HCT116 (cell line): ENCODE measurements around the gene EIF4ENIF1. TPM values are rescaled to one million over a fixed set of nuclear protein-coding genes. Genes with fewer than 3 reads are reported as not detected.

ENCODE experiments used
- ATAC-seq: fragments of 200-7000 bp; cut with Tn5 transposase; 2 replicates; pipeline ENCODE4 v1.9.1; 2020; ENCODE audit warnings: mild to moderate bottlenecking, moderate library complexity
- BruUV-seq: library from RNA; stranded (reverse); fragments of 400-500 nt; replicated peaks from 2 replicates; lab custom pipeline; 2021; lab: Mats Ljungman, UMichigan
- CTCF ChIA-PET: fragments of 300-600 bp; sonication (Branson Sonifier 250); formaldehyde crosslinking; loops from one replicate; lab custom pipeline; 2021; ENCODE audit warnings: antibody characterized with exemption; lab: Charles Lee
- POLR2A ChIA-PET: fragments of 300-600, 350-600 bp; sonication (Branson Sonifier 250); formaldehyde crosslinking; loops from one replicate; lab custom pipeline; 2021; ENCODE audit warnings: antibody characterized with exemption; lab: Charles Lee
- RAD21 ChIA-PET, 2 experiments: fragments of 300-600 bp; sonication (Branson Sonifier 250); formaldehyde crosslinking; loops; one replicate each; lab custom pipeline; 2023; ENCODE audit warnings: low total read pairs in 2 of 2; ENCODE audit not compliant: uncharacterized antibody in 2 of 2, unreplicated experiment in 2 of 2, low non-redundant PET in 1 of 2; lab: Charles Lee
- DNase-seq: peaks from one replicate; pipeline ENCODE4 v3.0.0-alpha.2; 2010; ENCODE audit warnings: low read depth, low spot score
- H2AFZ ChIP-seq: fragments of 200-600 bp; shearing (Covaris generic), sonication (generic); 2 replicates; pipeline ENCODE4 v1.6.1; 2017; ENCODE audit warnings: low read depth, mixed run types, mixed read lengths, antibody characterized with exemption, low read length; ENCODE audit not compliant: poor library complexity, severe bottlenecking
- H3K27ac ChIP-seq: 2 replicates; pipeline ENCODE4 v1.5.1; 2012; ENCODE audit warnings: low read depth, low read length
- H3K27me3 ChIP-seq: fragments of 200-600 bp; sonication (generic); 2 replicates; pipeline ENCODE4 v1.6.1; 2016; ENCODE audit warnings: mixed run types, low read length, mixed read lengths; ENCODE audit not compliant: insufficient read depth
- H3K36me3 ChIP-seq, 2 experiments: fragments of 200-500 bp in 1 of 2; fragments of 200-600 bp in 1 of 2; sonication (Bioruptor generic) in 1 of 2; sonication (generic) in 1 of 2; 2 replicates each; pipeline versions ENCODE4 v1.5.1 to v1.6.1; 2014 to 2016; ENCODE audit warnings: low read length in 2 of 2, inconsistent platforms in 1 of 2, mixed read lengths in 1 of 2, mixed run types in 1 of 2; ENCODE audit not compliant: insufficient read depth in 2 of 2, control insufficient read depth in 1 of 2
- H3K4me1 ChIP-seq, 2 experiments: fragments of 200-600 bp in 1 of 2; sonication (generic) in 1 of 2; 2 replicates each; pipeline versions ENCODE4 v1.5.1 to v1.6.1; 2012 to 2017; ENCODE audit warnings: low read length in 2 of 2, inconsistent platforms in 1 of 2, mild to moderate bottlenecking in 1 of 2, mixed read lengths in 1 of 2, mixed run types in 1 of 2, moderate library complexity in 1 of 2; ENCODE audit not compliant: insufficient read depth in 2 of 2, control insufficient read depth in 1 of 2
- H3K4me2 ChIP-seq: fragments of 200-600 bp; sonication (generic); 2 replicates; pipeline ENCODE4 v1.6.1; 2017; ENCODE audit warnings: mixed run types, low read length, mixed read lengths
- H3K4me3 ChIP-seq, 2 experiments: fragments of 200-600 bp in 1 of 2; sonication (generic) in 1 of 2; replicated peaks in 1 of 2; 2 replicates each; pipeline ENCODE4 v1.5.1; 2011 to 2016; ENCODE audit warnings: low read length in 2 of 2, control low read depth in 1 of 2, low read depth in 1 of 2, mild to moderate bottlenecking in 1 of 2, mixed read lengths in 1 of 2, mixed run types in 1 of 2
- H3K79me2 ChIP-seq: fragments of 200-600 bp; sonication (generic); 2 replicates; pipeline ENCODE4 v1.6.1; 2017; ENCODE audit warnings: mild to moderate bottlenecking, mixed run types, low read length, moderate library complexity, mixed read lengths; ENCODE audit not compliant: insufficient read depth
- H3K9ac ChIP-seq: fragments of 200-600 bp; sonication (generic); 2 replicates; pipeline ENCODE4 v1.6.1; 2016; ENCODE audit warnings: low read length, mixed read lengths
- H3K9me2 ChIP-seq: fragments of 200-600 bp; sonication (generic), shearing (Covaris generic); 2 replicates; pipeline ENCODE4 v1.6.1; 2017; ENCODE audit warnings: mixed run types, mild to moderate bottlenecking, moderate library complexity; ENCODE audit not compliant: insufficient read depth
- H3K9me3 ChIP-seq, 2 experiments: fragments of 200-500 bp in 1 of 2; fragments of 200-600 bp in 1 of 2; sonication (Bioruptor generic) in 1 of 2; sonication (generic) in 1 of 2; 2 replicates each; pipeline ENCODE4 v1.6.1; 2014 to 2017; ENCODE audit warnings: low read length in 2 of 2, mixed read lengths in 2 of 2, inconsistent platforms in 1 of 2, low read depth in 1 of 2, mild to moderate bottlenecking in 1 of 2, mixed run types in 1 of 2, moderate library complexity in 1 of 2; ENCODE audit not compliant: control insufficient read depth in 1 of 2, insufficient read depth in 1 of 2
- H4K20me1 ChIP-seq: fragments of 200-600 bp; sonication (generic), shearing (Covaris generic); 2 replicates; pipeline ENCODE4 v1.6.1; 2017; ENCODE audit warnings: mixed run types, mild to moderate bottlenecking, moderate library complexity; ENCODE audit not compliant: insufficient read depth
- ATF3 ChIP-seq: IDR thresholded peaks from 2 replicates; pipeline ENCODE4 v1.6.1; 2012
- CBX3 ChIP-seq: IDR thresholded peaks from 2 replicates; pipeline ENCODE4 v1.6.1; 2012; ENCODE audit warnings: low read depth
- CEBPB ChIP-seq: IDR thresholded peaks from 2 replicates; pipeline ENCODE4 v1.6.1; 2012; ENCODE audit warnings: low read depth
- CTCF ChIP-seq, 3 experiments: fragments of 200-600 bp in 1 of 3; sonication (generic) in 1 of 3; IDR thresholded peaks in 2 of 3; conservative IDR thresholded peaks in 1 of 3; 2 replicates each; pipeline ENCODE4 v1.5.1; 2012 to 2017; ENCODE audit warnings: low read depth in 2 of 3, low read length in 2 of 3, antibody characterized with exemption in 1 of 3, borderline replicate concordance in 1 of 3, control low read depth in 1 of 3, mild to moderate bottlenecking in 1 of 3, mixed read lengths in 1 of 3, mixed run types in 1 of 3, moderate library complexity in 1 of 3; ENCODE audit not compliant: insufficient read depth in 1 of 3
- EGR1 ChIP-seq: IDR thresholded peaks from 2 replicates; pipeline ENCODE4 v1.6.1; 2012; ENCODE audit warnings: low read depth
- ELF1 ChIP-seq: IDR thresholded peaks from 2 replicates; pipeline ENCODE4 v1.6.1; 2012; ENCODE audit warnings: low read depth, borderline replicate concordance
- EZH2phosphoT487 ChIP-seq: fragments of 200-600 bp; IDR thresholded peaks from 2 replicates; pipeline ENCODE4 v1.6.1; 2018; ENCODE audit warnings: antibody characterized with exemption, borderline replicate concordance
- JUND ChIP-seq: IDR thresholded peaks from 2 replicates; pipeline ENCODE4 v1.6.1; 2012
- MAX ChIP-seq: IDR thresholded peaks from 2 replicates; pipeline ENCODE4 v1.6.1; 2012
- POLR2A ChIP-seq: IDR thresholded peaks from 2 replicates; pipeline ENCODE4 v1.7.0; 2011; ENCODE audit warnings: borderline replicate concordance; ENCODE audit not compliant: insufficient read depth, insufficient read length; ENCODE audit errors: extremely low read depth
- POLR2AphosphoS5 ChIP-seq: IDR thresholded peaks from 2 replicates; pipeline ENCODE4 v1.6.1; 2011; ENCODE audit warnings: mild to moderate bottlenecking, low read depth, low read length, moderate library complexity
- RAD21 ChIP-seq: IDR thresholded peaks from 2 replicates; pipeline ENCODE4 v1.6.1; 2012; ENCODE audit warnings: low read depth, mild to moderate bottlenecking
- SIN3A ChIP-seq: IDR thresholded peaks from 2 replicates; pipeline ENCODE4 v1.6.1; 2012; ENCODE audit warnings: low read depth
- SP1 ChIP-seq: IDR thresholded peaks from 2 replicates; pipeline ENCODE4 v1.6.1; 2012; ENCODE audit warnings: low read depth
- SRF ChIP-seq: IDR thresholded peaks from 2 replicates; pipeline ENCODE4 v1.6.1; 2012; ENCODE audit warnings: low read depth
- TCF7L2 ChIP-seq: IDR thresholded peaks from 2 replicates; pipeline ENCODE4 v1.7.0; 2011; ENCODE audit warnings: borderline replicate concordance, inconsistent platforms; ENCODE audit not compliant: insufficient read depth, insufficient read length; ENCODE audit errors: extremely low read depth
- YY1 ChIP-seq: IDR thresholded peaks from 2 replicates; pipeline ENCODE4 v1.6.1; 2011; ENCODE audit warnings: low read length, low read depth, moderate library complexity, mild to moderate bottlenecking; ENCODE audit not compliant: insufficient replicate concordance; ENCODE audit errors: extremely low read depth
- ZBTB33 ChIP-seq: IDR thresholded peaks from 2 replicates; pipeline ENCODE4 v1.6.1; 2011; ENCODE audit warnings: mild to moderate bottlenecking, low read length, moderate library complexity; ENCODE audit not compliant: insufficient replicate concordance; ENCODE audit errors: extremely low read depth
- ZFX ChIP-seq: fragments of 450-650 bp; IDR thresholded peaks from 2 replicates; pipeline ENCODE4 v1.6.1; 2017
- ZNF274 ChIP-seq: fragments of 200-500 bp; sonication (Bioruptor generic); IDR thresholded peaks from 2 replicates; pipeline ENCODE4 v1.6.1; 2014; ENCODE audit warnings: mild to moderate bottlenecking, low read depth, low read length, inconsistent platforms
- intact Hi-C: fragments of 100-400 bp; cut with micrococcal nuclease; formaldehyde crosslinking; loops from 2 replicates; pipeline ENCODE4 v1.10.0; 2022
- total RNA-seq: library from RNA; stranded (reverse); gene quantifications from one replicate; pipeline ENCODE4 v1.2.1, GENCODE V29; 2021; ENCODE audit not compliant: unreplicated experiment

The EIF4ENIF1 gene
- total RNA-seq, 1 experiment from 2014 or later, result 24.2 TPM

- Histone ChIP-seq H3K9ac (no peak overlapping the region), H3K9me2 (no peaks in the 10 kb centered on the region), H3K4me3 (no peak overlapping the region), H3K4me2 (no peak overlapping the region), H3K27ac (no peak overlapping the region), H3K4me1 (no peaks in the 10 kb centered on the region), H4K20me1 (peaks cover 5% of the 10 kb centered on the region; the same call in 1 of the 2 replicates), H3K9me3 (no peaks in the 10 kb centered on the region), H3K27me3 (no peaks in the 10 kb centered on the region), H3K36me3 (peaks cover 51 to 63% of the 10 kb centered on the region in 2 experiments), H3K79me2 (no peaks in the 10 kb centered on the region), H2AFZ (no peak overlapping the region)
- CTCF ChIA-PET, result interaction anchor here (1.1 kb wide), 1 partner anchor 10 kb away, joined by 3 read pairs; no protein-coding TSS in a partner anchor
- ATAC-seq (no peak), DNase-seq (no peak)
- RAD21 ChIA-PET, result no interaction called here
- POLR2A ChIA-PET, result no interaction called here
- intact Hi-C loops, result no loop called here
- TF ChIP-seq SIN3A, result no peak
- no peak for TF ChIP-seq JUND
- no peak for TF ChIP-seq TCF7L2
- TF ChIP-seq SRF, result no peak
- no peak for TF ChIP-seq SP1
- no peak for TF ChIP-seq ZBTB33
- TF ChIP-seq RAD21, result no peak
- TF ChIP-seq EZH2phosphoT487, result no peak
- TF ChIP-seq MAX, result no peak
- no peak for TF ChIP-seq CBX3
- no peak for TF ChIP-seq YY1
- no peak for TF ChIP-seq CEBPB
- no peak for TF ChIP-seq POLR2A
- no peak for TF ChIP-seq ELF1
- TF ChIP-seq ZFX, result no peak
- no peak for TF ChIP-seq CTCF (IDR thresholded peaks at IDR 0.05 in 2 of 3, conservative IDR thresholded peaks at IDR 0.05 in 1 of 3; ENCODE audit: borderline replicate concordance in 1 of 3, insufficient read depth in 1 of 3, low read depth in 2 of 3, low read length in 2 of 3)
- TF ChIP-seq EGR1, result no peak
- TF ChIP-seq ZNF274, result no peak
- TF ChIP-seq ATF3, result no peak
- no peak for TF ChIP-seq POLR2AphosphoS5
- no TSS peak for BruUV-seq
These were observed 48.0 kb downstream of the EIF4ENIF1 start for GRCh38 chr22:31441652-31442051.
